Stimulated activated naive B cell treated with anti-CD40 and anti-IgM and Interleukin-4, amounts not matched to agents 10 μg/mL and 1 μg/mL and 100 μg/mL, for 72 hours (primary cell): Measurements from ENCODE around the gene ELMO1.

ENCODE experiments used
- ATAC-seq, 2 donors: fragments of 150-1000 bp; cut with Tn5 transposase; replicated peaks; 2 replicates each; pipeline ENCODE4 v1.10.0; 2021; ENCODE audit warnings: moderate library complexity in 1 of 2
- DNase-seq: peaks from one replicate; pipeline ENCODE4 v3.0.0; 2021
- H3K27ac Mint-ChIP-seq: one replicate; pipeline ENCODE4 v1.8.0; 2022; ENCODE audit warnings: mild to moderate bottlenecking, mixed read lengths
- H3K27me3 Mint-ChIP-seq, 2 donors: one replicate each; pipeline ENCODE4 v1.8.0; 2022; ENCODE audit warnings: mixed read lengths in 2 of 2
- H3K36me3 Mint-ChIP-seq, 2 donors: one replicate each; pipeline ENCODE4 v1.8.0; 2022; ENCODE audit warnings: mixed read lengths in 2 of 2, mild to moderate bottlenecking in 1 of 2
- H3K4me1 Mint-ChIP-seq, 2 donors: one replicate each; pipeline ENCODE4 v1.8.0; 2022; ENCODE audit warnings: mixed read lengths in 2 of 2, mild to moderate bottlenecking in 1 of 2
- H3K4me3 Mint-ChIP-seq, 2 donors: one replicate each; pipeline ENCODE4 v1.8.0; 2022; ENCODE audit warnings: mild to moderate bottlenecking in 2 of 2, mixed read lengths in 2 of 2, moderate library complexity in 1 of 2
- H3K9me3 Mint-ChIP-seq, 2 donors: one replicate each; pipeline ENCODE4 v1.8.0; 2022; ENCODE audit warnings: mixed read lengths in 2 of 2, mild to moderate bottlenecking in 1 of 2

The ELMO1 gene

GRCh38 chr7:37446371-37446770, 2.3 kb downstream of the ELMO1 start:
- no peak for ATAC-seq
- Mint-ChIP-seq H3K27me3 (no peaks in the 10 kb centered on the region), H3K36me3 (peaks cover 10 to 14% of the 10 kb centered on the region in 2 donors), H3K4me3 (peak overlapping the region; percentile 48 to 92), H3K27ac (peak overlapping the region; percentile 80), H3K9me3 (no peaks in the 10 kb centered on the region), H3K4me1 (peaks cover 35 to 45% of the 10 kb centered on the region in 2 donors)
- DNase-seq: no peak

DNA sequence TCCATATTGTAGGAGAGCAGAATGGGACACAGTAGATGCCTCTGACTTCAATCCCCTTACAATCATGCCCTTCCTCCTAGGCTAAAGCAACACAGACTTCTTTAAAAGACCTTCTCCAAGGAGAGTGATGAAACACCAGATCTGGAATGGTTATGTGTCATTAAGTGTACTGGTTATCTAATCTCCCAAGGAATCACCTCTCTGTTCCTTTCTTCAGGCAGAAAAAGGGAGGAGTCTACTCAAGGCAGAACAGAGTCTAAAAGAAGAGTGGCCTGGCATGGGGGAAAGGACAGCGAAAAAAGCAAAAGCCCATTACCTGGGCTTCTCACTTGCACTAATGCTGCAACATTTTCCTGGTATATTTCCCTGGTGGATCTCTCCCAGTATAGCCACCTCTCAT, 2.9 kb downstream of the ELMO1 start:
- Mint-ChIP-seq H3K9me3 (no peaks in the 10 kb centered on the region), H3K4me1 (peaks cover 39 to 51% of the 10 kb centered on the region in 2 donors), H3K36me3 (peaks cover 10 to 14% of the 10 kb centered on the region in 2 donors), H3K27ac (peak overlapping the region; percentile 1), H3K4me3 (no peak overlapping the region), H3K27me3 (no peaks in the 10 kb centered on the region)
- ATAC-seq (no peak), DNase-seq (no peak)

GRCh38 chr7:37445064-37445723, 3.5 kb downstream of the ELMO1 start:
- H3K27ac Mint-ChIP-seq: no peak overlapping the region
- DNase-seq: no peak

DNA sequence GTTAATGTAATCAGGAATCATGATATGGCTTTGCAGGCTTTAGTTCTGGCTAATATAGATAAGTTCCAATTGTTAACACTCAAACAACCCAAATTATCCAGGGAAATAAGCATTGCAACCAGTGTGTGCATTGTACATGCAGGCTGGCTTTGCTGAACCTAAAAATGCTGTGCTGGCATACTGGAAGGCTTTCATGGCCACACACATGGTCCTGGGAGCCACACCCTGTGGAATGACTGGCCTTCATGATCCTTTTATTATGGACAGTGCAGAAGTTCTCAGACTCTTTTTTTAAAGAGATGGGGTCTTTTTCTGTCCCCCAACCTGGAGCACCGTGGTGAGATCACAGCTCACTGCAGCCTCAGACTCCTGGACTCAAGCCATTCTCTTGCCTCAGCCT, 5.0 kb downstream of the ELMO1 start:
- no peak for DNase-seq
- ATAC-seq: no peak
- Mint-ChIP-seq H3K4me1 (peaks cover 44 to 66% of the 10 kb centered on the region in 2 donors), H3K4me3 (no peak overlapping the region), H3K9me3 (no peaks in the 10 kb centered on the region), H3K27ac (no peak overlapping the region), H3K27me3 (no peaks in the 10 kb centered on the region), H3K36me3 (peaks cover 7 to 15% of the 10 kb centered on the region in 2 donors)

More at GRCh38 chr7:37445064-37445723, 3.5 kb downstream of the ELMO1 start:
- H3K27me3 Mint-ChIP-seq: no peaks in the 10 kb centered on the region
- H3K9me3 Mint-ChIP-seq: no peaks in the 10 kb centered on the region
- no peak for ATAC-seq
- no peak overlapping the region for H3K4me3 Mint-ChIP-seq
- H3K36me3 Mint-ChIP-seq: peaks cover 10 to 14% of the 10 kb centered on the region in 2 donors
- peaks cover 39 to 56% of the 10 kb centered on the region in 2 donors for H3K4me1 Mint-ChIP-seq

GRCh38 chr7:37442268-37442667, 6.4 kb downstream of the ELMO1 start:
- H3K4me1 Mint-ChIP-seq: peaks cover 39 to 59% of the 10 kb centered on the region in 2 donors
- H3K27me3 Mint-ChIP-seq: no peaks in the 10 kb centered on the region
- peaks cover 1 to 9% of the 10 kb centered on the region in 2 donors for H3K36me3 Mint-ChIP-seq
- DNase-seq (no peak), ATAC-seq (no peak)
- no peaks in the 10 kb centered on the region for H3K9me3 Mint-ChIP-seq
- no peak overlapping the region for H3K4me3 Mint-ChIP-seq
- no peak overlapping the region for H3K27ac Mint-ChIP-seq

- Mint-ChIP-seq H3K27ac (peak overlapping the region; percentile 49), H3K4me1 (peaks cover 39 to 55% of the 10 kb centered on the region in 2 donors), H3K4me3 (no peak overlapping the region), H3K27me3 (no peaks in the 10 kb centered on the region), H3K36me3 (peaks cover 1 to 9% of the 10 kb centered on the region in 2 donors), H3K9me3 (no peaks in the 10 kb centered on the region)
- ATAC-seq: no peak
- no peak for DNase-seq
Observed at GRCh38 chr7:37441816-37442215, 6.8 kb downstream of the ELMO1 start.

- Mint-ChIP-seq H3K4me3 (peak overlapping the region in 1 of 2 donors; percentile 62), H3K9me3 (no peaks in the 10 kb centered on the region), H3K36me3 (peaks cover 1 to 9% of the 10 kb centered on the region in 2 donors), H3K27ac (peak overlapping the region; percentile 49), H3K27me3 (no peaks in the 10 kb centered on the region), H3K4me1 (peaks cover 37 to 51% of the 10 kb centered on the region in 2 donors)
- peak; percentile 43 to 59 for ATAC-seq
- DNase-seq: no peak
Observed at GRCh38 chr7:37441386-37441760, 7.3 kb downstream of the ELMO1 start.

DNA sequence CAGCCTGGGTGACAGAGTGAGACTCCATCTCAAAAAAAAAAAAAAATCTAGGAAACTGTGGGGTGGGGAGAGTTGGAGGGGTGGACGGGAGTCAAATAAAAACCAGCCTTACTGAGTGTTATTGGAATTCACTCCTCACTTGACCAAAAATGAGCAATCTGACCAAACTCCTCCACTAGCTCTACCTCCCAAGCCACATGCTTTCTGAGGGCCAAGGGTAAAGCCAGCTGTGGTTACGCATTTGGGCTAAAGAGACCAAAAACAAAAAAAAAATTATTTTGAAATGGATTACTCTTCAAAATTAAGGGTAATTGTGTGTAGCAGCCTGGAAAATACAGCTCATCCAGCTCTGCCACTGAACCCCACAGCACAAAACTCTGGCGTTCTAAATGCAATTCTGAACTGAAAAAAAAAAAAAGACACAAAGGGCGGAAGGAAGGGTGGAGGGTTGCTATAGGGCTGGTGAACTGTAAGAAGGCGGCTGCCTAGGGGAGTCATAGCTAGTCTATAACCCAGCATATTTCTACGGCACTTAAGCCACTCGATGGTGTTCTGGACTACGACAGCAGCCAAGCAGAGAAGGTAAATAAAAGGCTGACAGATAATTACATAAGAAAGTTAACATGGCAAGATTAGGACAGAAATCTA, 7.8 kb downstream of the ELMO1 start:
- peak overlapping the region; percentile 51 for H3K27ac Mint-ChIP-seq
- peak; percentile 80 to 81 for ATAC-seq
- no peak for DNase-seq
- peak overlapping the region; percentile 62 to 68 for H3K4me3 Mint-ChIP-seq
- H3K27me3 Mint-ChIP-seq: no peaks in the 10 kb centered on the region
- H3K4me1 Mint-ChIP-seq: peaks cover 34 to 46% of the 10 kb centered on the region in 2 donors
- no peaks in the 10 kb centered on the region for H3K9me3 Mint-ChIP-seq
- H3K36me3 Mint-ChIP-seq: peaks cover 1 to 9% of the 10 kb centered on the region in 2 donors

- no peak for ATAC-seq
- H3K36me3 Mint-ChIP-seq: peaks cover 1 to 7% of the 10 kb centered on the region in 2 donors
- no peak overlapping the region for H3K4me3 Mint-ChIP-seq
Observed at GRCh38 chr7:37439653-37440026, 9.0 kb downstream of the ELMO1 start.

GRCh38 chr7:37438906-37439652, 9.6 kb downstream of the ELMO1 start:
- H3K27me3 Mint-ChIP-seq: no peaks in the 10 kb centered on the region

More at GRCh38 chr7:37439653-37440026, 9.0 kb downstream of the ELMO1 start:
- DNase-seq: no peak
- Mint-ChIP-seq H3K27me3 (no peaks in the 10 kb centered on the region), H3K27ac (no peak overlapping the region), H3K9me3 (no peaks in the 10 kb centered on the region), H3K4me1 (peaks cover 36 to 54% of the 10 kb centered on the region in 2 donors)

DNA sequence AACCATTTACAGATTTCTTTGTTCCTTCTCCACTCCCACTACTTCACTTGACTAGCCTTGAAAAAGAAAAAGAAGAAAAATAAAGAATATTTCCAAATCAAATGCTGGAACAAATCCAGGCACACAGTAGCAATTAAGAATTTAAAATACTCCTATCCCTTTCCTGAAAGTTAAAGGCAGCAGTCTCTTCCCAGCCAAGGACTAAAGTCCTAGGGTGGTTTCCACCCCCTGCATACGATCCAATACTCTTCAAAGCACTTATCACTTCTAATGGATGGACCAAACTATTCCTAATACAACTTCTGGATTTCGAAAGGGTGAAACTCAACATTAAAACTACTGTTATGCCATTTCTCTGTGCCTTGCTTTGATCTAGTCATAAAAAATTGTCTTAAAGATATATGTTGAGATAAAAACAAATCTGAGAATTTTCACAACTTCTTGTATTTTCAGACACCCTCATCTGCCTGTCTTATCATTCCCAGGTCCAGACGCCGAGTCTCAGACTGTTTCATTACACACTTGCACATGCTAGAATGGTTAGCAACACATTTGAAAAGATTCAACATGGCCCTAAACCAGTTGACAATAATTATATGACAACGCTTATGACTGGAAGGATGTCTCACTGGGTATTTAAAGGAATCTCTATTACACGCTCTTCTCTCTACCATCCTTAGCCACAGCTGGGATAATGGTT, 13.4 kb downstream of the ELMO1 start:
- peaks cover 0 to 11% of the 10 kb centered on the region in 2 donors for H3K36me3 Mint-ChIP-seq
- DNase-seq (no peak), ATAC-seq (no peak)
- H3K27ac Mint-ChIP-seq: no peak overlapping the region
- no peaks in the 10 kb centered on the region for H3K27me3 Mint-ChIP-seq
- H3K4me1 Mint-ChIP-seq: peaks cover 37 to 55% of the 10 kb centered on the region in 2 donors
- no peaks in the 10 kb centered on the region for H3K9me3 Mint-ChIP-seq
- H3K4me3 Mint-ChIP-seq: no peak overlapping the region

More at GRCh38 chr7:37438906-37439652, 9.6 kb downstream of the ELMO1 start:
- DNase-seq (no peak), ATAC-seq (no peak)
- Mint-ChIP-seq H3K36me3 (peaks cover under 1 to 7% of the 10 kb centered on the region in 2 donors), H3K27ac (no peak overlapping the region), H3K4me3 (no peak overlapping the region), H3K4me1 (peaks cover 37 to 52% of the 10 kb centered on the region in 2 donors), H3K9me3 (no peaks in the 10 kb centered on the region)

GRCh38 chr7:37434529-37434928, 14.1 kb downstream of the ELMO1 start:
- Mint-ChIP-seq H3K9me3 (no peaks in the 10 kb centered on the region), H3K27ac (peak overlapping the region; percentile 44), H3K27me3 (no peaks in the 10 kb centered on the region), H3K4me3 (no peak overlapping the region), H3K36me3 (peaks cover 0 to 17% of the 10 kb centered on the region in 2 donors), H3K4me1 (peaks cover 44 to 59% of the 10 kb centered on the region in 2 donors)
- no peak for DNase-seq
- no peak for ATAC-seq

DNA sequence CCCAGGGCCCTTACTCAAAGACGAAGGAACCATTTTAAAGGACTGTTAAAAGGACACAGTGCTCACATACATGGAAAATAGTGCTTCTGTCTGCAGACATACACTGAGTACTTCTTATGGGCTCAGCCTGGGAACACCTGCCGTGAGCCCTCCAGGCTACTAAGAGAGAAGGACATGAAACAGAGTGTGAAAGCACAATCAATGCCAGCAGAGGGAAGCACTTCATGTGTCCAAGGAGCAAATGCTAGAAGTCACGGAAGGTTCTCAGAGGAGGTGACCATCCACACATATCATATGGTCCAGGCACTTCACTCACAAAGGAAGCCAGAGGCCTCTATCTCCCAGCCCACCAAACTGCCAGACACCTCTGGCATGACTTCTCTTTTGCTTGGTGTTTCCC, 15.5 kb downstream of the ELMO1 start:
- ATAC-seq: peak in 1 of 2 donors; percentile 36
- Mint-ChIP-seq H3K27me3 (no peaks in the 10 kb centered on the region), H3K4me3 (no peak overlapping the region), H3K27ac (no peak overlapping the region), H3K36me3 (peaks cover 3 to 26% of the 10 kb centered on the region in 2 donors), H3K9me3 (no peaks in the 10 kb centered on the region), H3K4me1 (peaks cover 51 to 66% of the 10 kb centered on the region in 2 donors)
- DNase-seq: no peak
